HepG2 (cell line): Measurements from ENCODE around the gene CLEC20A. TPM values are rescaled to one million over a fixed set of nuclear protein-coding genes. Genes with fewer than 3 reads are reported as not detected.

Source experiments
- ATAC-seq: fragments of 200-7000 bp; cut with Tn5 transposase; 3 replicates; pipeline ENCODE4 v1.9.1; 2020; ENCODE audit warnings: mild to moderate bottlenecking, moderate library complexity
- BruUV-seq: library from RNA; stranded (reverse); fragments of 400-500 nt; replicated peaks from 2 replicates; lab custom pipeline; 2021; lab: Mats Ljungman, UMichigan
- CTCF ChIA-PET: fragments of 300-600 bp; formaldehyde crosslinking; extraction: SDS; loops from one replicate; lab custom pipeline; 2021; ENCODE audit warnings: low total read pairs, inconsistent platforms, low intra/inter-chr PET ratio; lab: Yijun Ruan, JAX
- POLR2A ChIA-PET: fragments of 350-600 bp; sonication (Branson Sonifier 250); formaldehyde crosslinking; loops from one replicate; lab custom pipeline; 2020; ENCODE audit warnings: antibody characterized with exemption, inconsistent platforms; lab: Yijun Ruan, JAX
- DNase-seq: peaks from one replicate; pipeline ENCODE4 v3.0.0-alpha.2; 2015; ENCODE audit warnings: low spot score
- FAIRE-seq: peaks from 3 replicates; lab custom pipeline; 2011; peaks lifted over from hg19 to GRCh38; lab: Jason Lieb, UNC
- H2AFZ ChIP-seq: one replicate; pipeline ENCODE4 v1.6.1; 2011; ENCODE audit warnings: low read length, inconsistent platforms
- H3K27ac ChIP-seq: fragments of 300-600 bp; 3 replicates; pipeline ENCODE4 v1.8.0; 2011; ENCODE audit warnings: mixed run types, mild to moderate bottlenecking, mixed read lengths, low read length, inconsistent platforms; ENCODE audit not compliant: insufficient read depth; ENCODE audit errors: extremely low read length
- H3K27me3 ChIP-seq, 2 experiments: fragments of 200-600 bp in 1 of 2; 2 replicates in 1 of 2; 3 replicates in 1 of 2; pipeline versions ENCODE4 v1.6.0 to v1.8.0; 2011; ENCODE audit warnings: low read length in 2 of 2, mild to moderate bottlenecking in 2 of 2, moderate library complexity in 2 of 2, inconsistent platforms in 1 of 2; ENCODE audit not compliant: insufficient read depth in 2 of 2, control insufficient read depth in 1 of 2
- H3K36me3 ChIP-seq, 2 experiments: fragments of 200-600 bp in 1 of 2; replicated peaks in 1 of 2; 2 replicates in 1 of 2; 3 replicates in 1 of 2; pipeline versions ENCODE4 v1.5.1 to v1.8.0; 2011; ENCODE audit warnings: low read length in 2 of 2, inconsistent platforms in 1 of 2; ENCODE audit not compliant: insufficient read depth in 2 of 2, control insufficient read depth in 1 of 2
- H3K4me1 ChIP-seq: 2 replicates; pipeline ENCODE4 v1.5.1; 2012; ENCODE audit warnings: low read length, inconsistent platforms; ENCODE audit not compliant: insufficient read depth
- H3K4me2 ChIP-seq: 2 replicates; pipeline ENCODE4 v1.6.0; 2011; ENCODE audit warnings: low read depth, low read length, inconsistent platforms
- H3K4me3 ChIP-seq, 3 experiments: fragments of 200-600 bp in 1 of 3; sonication (generic), shearing (Covaris generic) in 1 of 3; replicated peaks in 1 of 3; 2 replicates each; pipeline ENCODE4 v1.5.1; 2011 to 2016; ENCODE audit warnings: low read length in 3 of 3, inconsistent platforms in 2 of 3, low read depth in 2 of 3, mild to moderate bottlenecking in 2 of 3, control low read depth in 1 of 3, mixed read lengths in 1 of 3; ENCODE audit not compliant: insufficient read depth in 1 of 3
- H3K79me2 ChIP-seq: one replicate; pipeline ENCODE4 v1.6.1; 2011; ENCODE audit warnings: low read length, inconsistent platforms; ENCODE audit not compliant: insufficient read depth
- H3K9ac ChIP-seq: 2 replicates; pipeline ENCODE4 v1.6.0; 2011; ENCODE audit warnings: mild to moderate bottlenecking, low read depth, low read length, inconsistent platforms; ENCODE audit not compliant: insufficient read depth
- H3K9me3 ChIP-seq: 2 replicates; pipeline ENCODE4 v1.5.1; 2012; ENCODE audit warnings: mild to moderate bottlenecking, low read length
- H4K20me1 ChIP-seq: 2 replicates; pipeline ENCODE4 v1.6.0; 2011; ENCODE audit warnings: inconsistent platforms, mild to moderate bottlenecking, low read length, moderate library complexity; ENCODE audit not compliant: insufficient read depth
- ARNTL ChIP-seq: sonication (generic); formaldehyde crosslinking; IDR thresholded peaks from 2 replicates; pipeline ENCODE4 v1.4.0; 2020; ENCODE audit warnings: mild to moderate bottlenecking, missing genetic modification reagents
- CC2D1A ChIP-seq: sonication (generic); formaldehyde crosslinking; IDR thresholded peaks from 2 replicates; pipeline ENCODE4 v1.8.1; 2023; ENCODE audit warnings: mild to moderate bottlenecking, missing genetic modification reagents
- ELF1 ChIP-seq: sonication (generic); formaldehyde crosslinking; IDR thresholded peaks from 2 replicates; pipeline ENCODE4 v1.4.0; 2020; ENCODE audit warnings: missing genetic modification reagents
- MED13 ChIP-seq: sonication (generic); formaldehyde crosslinking; IDR thresholded peaks from 2 replicates; pipeline ENCODE4 v1.5.0; 2020; ENCODE audit warnings: missing genetic modification reagents
- NR2F6 ChIP-seq, 2 experiments: IDR thresholded peaks; 2 replicates each; pipeline ENCODE4 v1.6.1; 2016; ENCODE audit warnings: antibody characterized with exemption in 1 of 2, mild to moderate bottlenecking in 1 of 2
- RARA ChIP-seq: IDR thresholded peaks from 2 replicates; pipeline ENCODE4 v1.6.1; 2016; ENCODE audit warnings: missing genetic modification reagents, missing compliant biosample characterization
- RXRB ChIP-seq: IDR thresholded peaks from 2 replicates; pipeline ENCODE4 v1.6.1; 2016; ENCODE audit warnings: borderline replicate concordance, missing genetic modification reagents, missing compliant biosample characterization
- SOX5 ChIP-seq: IDR thresholded peaks from 2 replicates; pipeline ENCODE4 v1.6.1; 2016; ENCODE audit warnings: borderline replicate concordance
- TCF12 ChIP-seq, 2 experiments: fragments of 450-650 bp in 1 of 2; sonication (generic) in 1 of 2; formaldehyde crosslinking in 1 of 2; IDR thresholded peaks; 2 replicates each; pipeline versions ENCODE4 v1.6.1 to v1.8.0; 2017 to 2022; ENCODE audit warnings: antibody characterized with exemption in 1 of 2, mild to moderate bottlenecking in 1 of 2, missing genetic modification reagents in 1 of 2, moderate library complexity in 1 of 2
- U2AF1 ChIP-seq: fragments of 200-400 bp; formaldehyde crosslinking; optimal IDR thresholded peaks from 2 replicates; pipeline ENCODE3; 2017; ENCODE audit warnings: mild to moderate bottlenecking, low read depth, low read length
- YY1 ChIP-seq: IDR thresholded peaks from 2 replicates; pipeline ENCODE4 v1.6.1; 2011; ENCODE audit warnings: low read length, low read depth, moderate library complexity, mild to moderate bottlenecking; ENCODE audit not compliant: insufficient read depth, insufficient replicate concordance
- ZNF232 ChIP-seq: sonication (generic); formaldehyde crosslinking; IDR thresholded peaks from 2 replicates; pipeline ENCODE4 v1.4.0; 2020; ENCODE audit warnings: missing genetic modification reagents, borderline replicate concordance
- ZNF275 ChIP-seq: sonication (generic); formaldehyde crosslinking; IDR thresholded peaks from 2 replicates; pipeline ENCODE4 v1.8.0; 2022; ENCODE audit warnings: missing genetic modification reagents, mild to moderate bottlenecking, inconsistent platforms, borderline replicate concordance
- ZNF331 ChIP-seq: sonication (generic); formaldehyde crosslinking; IDR thresholded peaks from 2 replicates; pipeline ENCODE4 v1.4.0; 2020; ENCODE audit warnings: missing genetic modification reagents
- ZNF496 ChIP-seq: sonication (generic); formaldehyde crosslinking; IDR thresholded peaks from 2 replicates; pipeline ENCODE4 v1.8.1; 2023; ENCODE audit warnings: mild to moderate bottlenecking, moderate library complexity, missing genetic modification reagents; ENCODE audit not compliant: insufficient replicate concordance
- ZNF75D ChIP-seq: sonication (generic); formaldehyde crosslinking; IDR thresholded peaks from 2 replicates; pipeline ENCODE4 v1.8.1; 2023; ENCODE audit warnings: missing genetic modification reagents, mild to moderate bottlenecking, borderline replicate concordance
- ZNF766 ChIP-seq: sonication (generic); formaldehyde crosslinking; IDR thresholded peaks from 2 replicates; pipeline ENCODE4 v1.5.0; 2020; ENCODE audit warnings: missing genetic modification reagents, borderline replicate concordance
- ZNF775 ChIP-seq: sonication (generic); formaldehyde crosslinking; IDR thresholded peaks from 2 replicates; pipeline ENCODE4 v1.4.0; 2020; ENCODE audit warnings: missing genetic modification reagents, mild to moderate bottlenecking, moderate library complexity, borderline replicate concordance
- ZNF792 ChIP-seq: IDR thresholded peaks from 2 replicates; pipeline ENCODE4 v1.6.1; 2016
- WGBS: methylation state at CpG from one replicate; pipeline ENCODE4 v1.1.6; 2017; ENCODE audit warnings: low lambda C conversion rate; 5-methylcytosine and 5-hydroxymethylcytosine counted together
- in situ Hi-C: cut with HindIII; loops from 2 replicates; pipeline ENCODE4 v1.10.0; 2017; ENCODE audit warnings: low pct_unique_long_range_greater_than_20kb; ENCODE audit not compliant: extremely low pct_ligation_motif_present
- intact Hi-C: fragments of 100-400 bp; cut with micrococcal nuclease; formaldehyde crosslinking; loops from one replicate; pipeline ENCODE4 v1.10.0; 2022; ENCODE audit not compliant: unreplicated experiment
- polyA plus RNA-seq, 8 experiments: library from polyadenylated mRNA; depleted of rRNA in 3 of 8; stranded (reverse) in 7 of 8; unstranded in 1 of 8; fragments of >200 nt; fragmentation: Illumina TruSeq in 4 of 8; extraction: Trizol in 4 of 8; gene quantifications; 2 replicates each; pipeline versions ENCODE4 v1.2.1 to v1.2.3, GENCODE V29; 2011 to 2016; ENCODE audit warnings: low read depth in 4 of 8, missing spikeins in 1 of 8, mixed read lengths in 1 of 8; ENCODE audit not compliant: insufficient read depth in 1 of 8
- total RNA-seq, 5 experiments: library from RNA; depleted of rRNA; stranded (reverse); fragments of >200 nt; fragmentation: Illumina TruSeq; extraction: Trizol; gene quantifications; 2 replicates each; pipeline ENCODE4 v1.2.3, GENCODE V29; 2016; ENCODE audit warnings: low read depth in 1 of 5

The CLEC20A gene
- total and polyA plus RNA-seq, 2 of the 13 experiments (the other 11 are each of a cell fraction or from before 2014, with no cell fraction given) = not detected

GRCh38 chr1:178542554-178543289, 46.0 kb upstream of the CLEC20A start (continued):
- TF ChIP-seq CC2D1A = no peak
- TF ChIP-seq ZNF75D (CRISPR knock-in tag) = no peak; the same call in 1 of the 2 replicates
- no peak for TF ChIP-seq ZNF496 (CRISPR knock-in tag)
- TF ChIP-seq ZNF275 = no peak; the same call in 1 of the 2 replicates
- peak; percentile 44 for TF ChIP-seq YY1

GRCh38 chr1:178541829-178542553, 45.2 kb upstream of the CLEC20A start:
- in situ Hi-C loops (no loop called here), intact Hi-C loops (loop anchor here (1.0 to 10.0 kb wide), 5 partner anchors 83 to 333 kb away; partner anchors contain the start of gene ANGPTL1)
- Histone ChIP-seq H3K36me3 (peaks cover 0 to 5% of the 10 kb centered on the region in 2 experiments; a peak in 1 of 5 replicates), H3K27me3 (no peaks in the 10 kb centered on the region; a peak in 1 of 5 replicates), H3K4me1 (peaks cover 60% of the 10 kb centered on the region), H3K27ac (peak overlapping the region; percentile 92), H3K4me3 (peak overlapping the region; percentile 72 to 91 (median 87)), H3K9me3 (no peaks in the 10 kb centered on the region), H2AFZ (no peak overlapping the region), H3K79me2 (peaks cover 10% of the 10 kb centered on the region), H4K20me1 (no peaks in the 10 kb centered on the region), H3K9ac (peak overlapping the region; percentile 77), H3K4me2 (peak overlapping the region; percentile 98)
- CTCF ChIA-PET = interaction anchor here (0.9 to 2.6 kb wide), 6 partner anchors 10 to 461 kb away, joined by 3 to 28 read pairs (median 8); partner anchors contain the start of gene RALGPS2
- POLR2A ChIA-PET = interaction anchor here (0.6 to 2.5 kb wide), 24 partner anchors 9 to 548 kb away, joined by 3 to 26 read pairs (median 4); partner anchors contain the start of gene RALGPS2
- FAIRE-seq (peak; percentile 86), DNase-seq (peak; percentile 88), ATAC-seq (peak; percentile 85)
- WGBS = 0% methylated on average over 5 of the region's 33 CpGs
- BruUV-seq = TSS peak; percentile 88
- TF ChIP-seq MED13 (CRISPR knock-in tag) (0 out of 2 replicates have a peak, but pooled peaks have one; percentile 51), RXRB (CRISPR knock-in tag) (peak; percentile 71), SOX5 (peak; percentile 40; the same call in 1 of the 2 replicates), ZNF775 (CRISPR knock-in tag) (no peak), U2AF1 (peak; percentile 72), TCF12 (IDR thresholded peaks at IDR 0.05) (no peak), TCF12 (CRISPR knock-in tag; IDR thresholded peaks at IDR 0.05) (peak; percentile 87; the same call in 1 of the 2 replicates), ZNF766 (peak; percentile 72; the same call in 1 of the 2 replicates), NR2F6 (IDR thresholded peaks at IDR 0.05) (peak; percentile 16; the same call in 1 of the 2 replicates), NR2F6 (CRISPR knock-in tag; IDR thresholded peaks at IDR 0.05) (peak; percentile 65; the same call in 1 of the 2 replicates), ZNF331 (CRISPR knock-in tag) (peak; percentile 26), ZNF792 (peak; percentile 57), ELF1 (CRISPR knock-in tag) (peak; percentile 93), RARA (CRISPR knock-in tag) (peak; percentile 81), ARNTL (peak; percentile 38; the same call in 1 of the 2 replicates), ZNF232 (CRISPR knock-in tag) (peak; percentile 53; the same call in 1 of the 2 replicates)
